ENCODE results near the gene CAMK1G. TPM values are rescaled to one million over a fixed set of nuclear protein-coding genes. Genes with fewer than 3 reads are reported as not detected.

The CAMK1G gene
- total and polyA plus RNA-seq, 2 of the 4 experiments (the other 2 are of a cell fraction): 0.72 to 1.8 TPM

GRCh38 chr1:209619696-209620486 lies 36.4 kb downstream of the CAMK1G start:
- Histone ChIP-seq H3K36me3 (ENCODE audit: control insufficient read depth, insufficient read depth, low read length) (no peaks in the 10 kb centered on the region), H3K4me2 (ENCODE audit: low read depth, low read length) (no peak overlapping the region), H3K18ac (ENCODE audit: low read depth, low read length) (no peak overlapping the region), H3K23ac (ENCODE audit: low read depth, low read length) (no peak overlapping the region), H3K9ac (ENCODE audit: low read depth, low read length) (no peak overlapping the region), H3K14ac (replicated peaks; ENCODE audit: low read depth, low read length) (no peak overlapping the region), H3K56ac (ENCODE audit: extremely low read depth, insufficient read depth, low read length) (no peak overlapping the region), H4K8ac (ENCODE audit: low read depth in 2 of 2, low read length in 2 of 2) (no peak overlapping the region), H2AFZ (replicated peaks; ENCODE audit: low read length, poor library complexity) (no peak overlapping the region), H2AK9ac (replicated peaks; ENCODE audit: low read depth, low read length, poor library complexity) (no peak overlapping the region), H3K27ac (ENCODE audit: insufficient read depth, low read length) (no peak overlapping the region), H3K79me1 (ENCODE audit: low read depth in 1 of 2, low read length in 2 of 2) (no peaks in the 10 kb centered on the region), H3K27me3 (ENCODE audit: control insufficient read depth, insufficient read depth, low read length) (no peaks in the 10 kb centered on the region), H2BK15ac (ENCODE audit: low read depth, low read length) (no peak overlapping the region), H3K9me1 (ENCODE audit: insufficient read depth, low read length) (no peaks in the 10 kb centered on the region), H3K9me3 (ENCODE audit: control insufficient read depth, insufficient read depth, low read length) (no peaks in the 10 kb centered on the region), H2BK5ac (ENCODE audit: low read depth, low read length, poor library complexity, severe bottlenecking) (no peak overlapping the region), H2BK120ac (ENCODE audit: low read depth, low read length) (no peak overlapping the region), H3K4me1 (ENCODE audit: control insufficient read depth, insufficient read depth, low read length) (no peaks in the 10 kb centered on the region), H2AK5ac (ENCODE audit: low read depth, low read length) (no peak overlapping the region), H3K4me3 (ENCODE audit: insufficient read depth, low read depth, low read length) (no peak overlapping the region), H4K91ac (ENCODE audit: insufficient read depth, low read depth, low read length) (no peak overlapping the region), H3K4ac (ENCODE audit: low read depth, low read length) (no peak overlapping the region), H4K20me1 (ENCODE audit: insufficient read depth, low read length) (no peaks in the 10 kb centered on the region), H2BK20ac (ENCODE audit: low read depth, low read length) (no peak overlapping the region), H4K5ac (ENCODE audit: low read depth, low read length) (no peak overlapping the region)
- intact Hi-C loops (cut with micrococcal nuclease) (no loop called here), in situ Hi-C loops (cut with MboI; ENCODE audit: low sequenced_read_pairs) (no loop called here), dilution Hi-C loops (cut with HindIII; ENCODE audit: low sequenced_read_pairs, unreplicated experiment) (no loop called here)
- no peak for ATAC-seq (ENCODE audit: low read depth)
- TF ChIP-seq MAZ (IDR thresholded peaks at IDR 0.05; ENCODE audit: borderline replicate concordance, low read depth, low read length) (no peak), RCOR1 (IDR thresholded peaks at IDR 0.05; ENCODE audit: insufficient replicate concordance, low read length) (no peak), RFX5 (IDR thresholded peaks at IDR 0.05; ENCODE audit: low read depth, low read length) (no peak), POLR2A (IDR thresholded peaks at IDR 0.05; ENCODE audit: low read depth, low read length) (no peak), CEBPB (IDR thresholded peaks at IDR 0.05; ENCODE audit: low read depth, low read length) (no peak), MXI1 (IDR thresholded peaks at IDR 0.05; ENCODE audit: borderline replicate concordance, low read depth, low read length) (no peak), MAFK (IDR thresholded peaks at IDR 0.05; ENCODE audit: low read depth, low read length) (no peak), NFE2L2 (IDR thresholded peaks at IDR 0.05; ENCODE audit: low read depth, low read length) (no peak), RAD21 (IDR thresholded peaks at IDR 0.05; ENCODE audit: low read length) (no peak)
- BruUV-seq (replicated peaks): no TSS peak
- WGBS, 2 experiments (ENCODE audit: extremely low coverage in 2 of 2, insufficient read length in 1 of 2): 94% methylated on average over 2 of the region's 7 CpGs; no CpG with 5 or more reads in 1 of the 2 experiments
- DNase-seq: no peak
- ChIA-PET CTCF (no interaction called here), POLR2A (ENCODE audit: unreplicated experiment) (no interaction called here)

Measured in IMR-90 (cell line).